HepG2 (cell line): ENCODE measurements around the gene RAP1GAP2. TPM values are rescaled to one million over a fixed set of nuclear protein-coding genes. Genes with fewer than 3 reads are reported as not detected.

Source experiments
- ATAC-seq: fragments of 200-7000 bp; cut with Tn5 transposase; 3 replicates; pipeline ENCODE4 v1.9.1; 2020; ENCODE audit warnings: mild to moderate bottlenecking, moderate library complexity
- BruUV-seq: library from RNA; stranded (reverse); fragments of 400-500 nt; replicated peaks from 2 replicates; lab custom pipeline; 2021; lab: Mats Ljungman, UMichigan
- CTCF ChIA-PET: fragments of 300-600 bp; formaldehyde crosslinking; extraction: SDS; loops from one replicate; lab custom pipeline; 2021; ENCODE audit warnings: low total read pairs, inconsistent platforms, low intra/inter-chr PET ratio; lab: Yijun Ruan, JAX
- POLR2A ChIA-PET: fragments of 350-600 bp; sonication (Branson Sonifier 250); formaldehyde crosslinking; loops from one replicate; lab custom pipeline; 2020; ENCODE audit warnings: antibody characterized with exemption, inconsistent platforms; lab: Yijun Ruan, JAX
- DNase-seq: peaks from one replicate; pipeline ENCODE4 v3.0.0-alpha.2; 2015; ENCODE audit warnings: low spot score
- FAIRE-seq: peaks from 3 replicates; lab custom pipeline; 2011; peaks lifted over from hg19 to GRCh38; lab: Jason Lieb, UNC
- H2AFZ ChIP-seq: one replicate; pipeline ENCODE4 v1.6.1; 2011; ENCODE audit warnings: low read length, inconsistent platforms
- H3K27ac ChIP-seq: fragments of 300-600 bp; 3 replicates; pipeline ENCODE4 v1.8.0; 2011; ENCODE audit warnings: mixed run types, mild to moderate bottlenecking, mixed read lengths, low read length, inconsistent platforms; ENCODE audit not compliant: insufficient read depth; ENCODE audit errors: extremely low read length
- H3K27me3 ChIP-seq, 2 experiments: fragments of 200-600 bp in 1 of 2; 2 replicates in 1 of 2; 3 replicates in 1 of 2; pipeline versions ENCODE4 v1.6.0 to v1.8.0; 2011; ENCODE audit warnings: low read length in 2 of 2, mild to moderate bottlenecking in 2 of 2, moderate library complexity in 2 of 2, inconsistent platforms in 1 of 2; ENCODE audit not compliant: insufficient read depth in 2 of 2, control insufficient read depth in 1 of 2
- H3K36me3 ChIP-seq, 2 experiments: fragments of 200-600 bp in 1 of 2; replicated peaks in 1 of 2; 2 replicates in 1 of 2; 3 replicates in 1 of 2; pipeline versions ENCODE4 v1.5.1 to v1.8.0; 2011; ENCODE audit warnings: low read length in 2 of 2, inconsistent platforms in 1 of 2; ENCODE audit not compliant: insufficient read depth in 2 of 2, control insufficient read depth in 1 of 2
- H3K4me1 ChIP-seq: 2 replicates; pipeline ENCODE4 v1.5.1; 2012; ENCODE audit warnings: low read length, inconsistent platforms; ENCODE audit not compliant: insufficient read depth
- H3K4me2 ChIP-seq: 2 replicates; pipeline ENCODE4 v1.6.0; 2011; ENCODE audit warnings: low read depth, low read length, inconsistent platforms
- H3K4me3 ChIP-seq, 3 experiments: fragments of 200-600 bp in 1 of 3; sonication (generic), shearing (Covaris generic) in 1 of 3; replicated peaks in 1 of 3; 2 replicates each; pipeline ENCODE4 v1.5.1; 2011 to 2016; ENCODE audit warnings: low read length in 3 of 3, inconsistent platforms in 2 of 3, low read depth in 2 of 3, mild to moderate bottlenecking in 2 of 3, control low read depth in 1 of 3, mixed read lengths in 1 of 3; ENCODE audit not compliant: insufficient read depth in 1 of 3
- H3K79me2 ChIP-seq: one replicate; pipeline ENCODE4 v1.6.1; 2011; ENCODE audit warnings: low read length, inconsistent platforms; ENCODE audit not compliant: insufficient read depth
- H3K9ac ChIP-seq: 2 replicates; pipeline ENCODE4 v1.6.0; 2011; ENCODE audit warnings: mild to moderate bottlenecking, low read depth, low read length, inconsistent platforms; ENCODE audit not compliant: insufficient read depth
- H3K9me3 ChIP-seq: 2 replicates; pipeline ENCODE4 v1.5.1; 2012; ENCODE audit warnings: mild to moderate bottlenecking, low read length
- H4K20me1 ChIP-seq: 2 replicates; pipeline ENCODE4 v1.6.0; 2011; ENCODE audit warnings: inconsistent platforms, mild to moderate bottlenecking, low read length, moderate library complexity; ENCODE audit not compliant: insufficient read depth
- GPN1 ChIP-seq: sonication (generic); formaldehyde crosslinking; IDR thresholded peaks from 2 replicates; pipeline ENCODE4 v1.5.1; 2020; ENCODE audit warnings: missing genetic modification reagents, borderline replicate concordance
- HNRNPH1 ChIP-seq: fragments of 200-400 bp; formaldehyde crosslinking; optimal IDR thresholded peaks from 2 replicates; pipeline ENCODE3; 2017; ENCODE audit warnings: mild to moderate bottlenecking, low read depth, low read length
- NR2C2 ChIP-seq: sonication (generic); formaldehyde crosslinking; IDR thresholded peaks from 2 replicates; pipeline ENCODE4 v1.4.0; 2020; ENCODE audit warnings: missing genetic modification reagents, mild to moderate bottlenecking, moderate library complexity, borderline replicate concordance
- POLR2G ChIP-seq: fragments of 200-400 bp; formaldehyde crosslinking; IDR thresholded peaks from 2 replicates; pipeline ENCODE4 v1.6.1; 2018; ENCODE audit warnings: mild to moderate bottlenecking, low read depth, low read length, moderate library complexity
- PTBP1 ChIP-seq: fragments of 200-400 bp; formaldehyde crosslinking; IDR thresholded peaks from 2 replicates; pipeline ENCODE4 v1.6.1; 2018; ENCODE audit warnings: low read length, low read depth; ENCODE audit not compliant: poor library complexity, severe bottlenecking
- SNAI1 ChIP-seq: sonication (generic); formaldehyde crosslinking; IDR thresholded peaks from 2 replicates; pipeline ENCODE4 v1.5.0; 2020; ENCODE audit warnings: mild to moderate bottlenecking, missing genetic modification reagents, borderline replicate concordance
- ZFP36L2 ChIP-seq: sonication (generic); formaldehyde crosslinking; IDR thresholded peaks from 2 replicates; pipeline ENCODE4 v1.4.0; 2020; ENCODE audit warnings: missing genetic modification reagents
- ZNF367 ChIP-seq: sonication (generic); formaldehyde crosslinking; IDR thresholded peaks from 2 replicates; pipeline ENCODE4 v1.4.0; 2020; ENCODE audit warnings: missing genetic modification reagents, borderline replicate concordance
- ZNF543 ChIP-seq: sonication (generic); formaldehyde crosslinking; IDR thresholded peaks from 2 replicates; pipeline ENCODE4 v1.4.0; 2020; ENCODE audit warnings: mild to moderate bottlenecking, missing genetic modification reagents
- ZNF646 ChIP-seq: sonication (generic); formaldehyde crosslinking; IDR thresholded peaks from 2 replicates; pipeline ENCODE4 v1.9.0; 2021; ENCODE audit warnings: mild to moderate bottlenecking, missing genetic modification reagents
- ZNF773 ChIP-seq: sonication (generic); formaldehyde crosslinking; IDR thresholded peaks from 2 replicates; pipeline ENCODE4 v1.4.0; 2020; ENCODE audit warnings: missing genetic modification reagents, borderline replicate concordance
- WGBS: methylation state at CpG from one replicate; pipeline ENCODE4 v1.1.6; 2017; ENCODE audit warnings: low lambda C conversion rate; 5-methylcytosine and 5-hydroxymethylcytosine counted together
- in situ Hi-C: cut with HindIII; loops from 2 replicates; pipeline ENCODE4 v1.10.0; 2017; ENCODE audit warnings: low pct_unique_long_range_greater_than_20kb; ENCODE audit not compliant: extremely low pct_ligation_motif_present
- intact Hi-C: fragments of 100-400 bp; cut with micrococcal nuclease; formaldehyde crosslinking; loops from one replicate; pipeline ENCODE4 v1.10.0; 2022; ENCODE audit not compliant: unreplicated experiment
- polyA plus RNA-seq, 8 experiments: library from polyadenylated mRNA; depleted of rRNA in 3 of 8; stranded (reverse) in 7 of 8; unstranded in 1 of 8; fragments of >200 nt; fragmentation: Illumina TruSeq in 4 of 8; extraction: Trizol in 4 of 8; gene quantifications; 2 replicates each; pipeline versions ENCODE4 v1.2.1 to v1.2.3, GENCODE V29; 2011 to 2016; ENCODE audit warnings: low read depth in 4 of 8, missing spikeins in 1 of 8, mixed read lengths in 1 of 8; ENCODE audit not compliant: insufficient read depth in 1 of 8
- total RNA-seq, 5 experiments: library from RNA; depleted of rRNA; stranded (reverse); fragments of >200 nt; fragmentation: Illumina TruSeq; extraction: Trizol; gene quantifications; 2 replicates each; pipeline ENCODE4 v1.2.3, GENCODE V29; 2016; ENCODE audit warnings: low read depth in 1 of 5
- TF ChIP-seq, protein P1 (sequence below): sonication (generic); formaldehyde crosslinking; IDR thresholded peaks from 2 replicates; pipeline ENCODE4 v1.4.0; 2020; ENCODE audit warnings: missing genetic modification reagents

The RAP1GAP2 gene
- total and polyA plus RNA-seq, 2 of the 13 experiments (the other 11 are each of a cell fraction or from before 2014, with no cell fraction given): 10.9 to 12.0 TPM

- ChIA-PET POLR2A (no interaction called here), CTCF (no interaction called here)
- Histone ChIP-seq H3K4me2 (no peak overlapping the region), H3K27ac (no peak overlapping the region), H3K9me3 (no peaks in the 10 kb centered on the region), H3K4me1 (peaks cover 39% of the 10 kb centered on the region), H3K36me3 (no peaks in the 10 kb centered on the region), H4K20me1 (no peaks in the 10 kb centered on the region), H2AFZ (no peak overlapping the region), H3K79me2 (no peaks in the 10 kb centered on the region), H3K27me3 (no peaks in the 10 kb centered on the region), H3K9ac (no peak overlapping the region), H3K4me3 (no peak overlapping the region)
- FAIRE-seq (no peak), ATAC-seq (no peak), DNase-seq (no peak)
- in situ Hi-C loops: no loop called here
- TF ChIP-seq NR2C2 (CRISPR knock-in tag) (no peak), ZNF367 (no peak)
- intact Hi-C loops: no loop called here
- no TSS peak for BruUV-seq
- WGBS: 96% methylated on average over 9 of the region's 9 CpGs
These were observed 92.1 kb downstream of the RAP1GAP2 start for GRCh38 chr17:2888326-2888725.

GRCh38 chr17:2889256-2889655 lies 93.0 kb downstream of the RAP1GAP2 start:
- intact Hi-C loops (no loop called here), in situ Hi-C loops (no loop called here)
- ChIA-PET POLR2A (no interaction called here), CTCF (no interaction called here)
- Histone ChIP-seq H3K9ac (no peak overlapping the region), H3K36me3 (no peaks in the 10 kb centered on the region), H3K4me3 (no peak overlapping the region), H4K20me1 (no peaks in the 10 kb centered on the region), H3K9me3 (no peaks in the 10 kb centered on the region), H3K79me2 (no peaks in the 10 kb centered on the region), H2AFZ (no peak overlapping the region), H3K27me3 (no peaks in the 10 kb centered on the region), H3K27ac (no peak overlapping the region), H3K4me1 (peaks cover 31% of the 10 kb centered on the region), H3K4me2 (no peak overlapping the region)
- no TSS peak for BruUV-seq
- no peak for ATAC-seq
- no peak for FAIRE-seq
- WGBS: 59% methylated on average over 6 of the region's 8 CpGs
- DNase-seq: no peak
- TF ChIP-seq ZNF773 (CRISPR knock-in tag): no peak
- TF ChIP-seq POLR2G: no peak
- TF ChIP-seq HNRNPH1: no peak
- no peak for TF ChIP-seq ZFP36L2
- no peak for TF ChIP-seq ZNF646 (CRISPR knock-in tag)
- TF ChIP-seq PTBP1: no peak
- no peak for TF ChIP-seq SNAI1
- TF ChIP-seq, protein P1, sequence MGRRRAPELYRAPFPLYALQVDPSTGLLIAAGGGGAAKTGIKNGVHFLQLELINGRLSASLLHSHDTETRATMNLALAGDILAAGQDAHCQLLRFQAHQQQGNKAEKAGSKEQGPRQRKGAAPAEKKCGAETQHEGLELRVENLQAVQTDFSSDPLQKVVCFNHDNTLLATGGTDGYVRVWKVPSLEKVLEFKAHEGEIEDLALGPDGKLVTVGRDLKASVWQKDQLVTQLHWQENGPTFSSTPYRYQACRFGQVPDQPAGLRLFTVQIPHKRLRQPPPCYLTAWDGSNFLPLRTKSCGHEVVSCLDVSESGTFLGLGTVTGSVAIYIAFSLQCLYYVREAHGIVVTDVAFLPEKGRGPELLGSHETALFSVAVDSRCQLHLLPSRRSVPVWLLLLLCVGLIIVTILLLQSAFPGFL: no peak
- no peak for TF ChIP-seq GPN1 (CRISPR knock-in tag)
- no peak for TF ChIP-seq ZNF543
